H7 (cell line): ENCODE data around the gene SLC25A38. TPM values are rescaled to one million over a fixed set of nuclear protein-coding genes. Genes with fewer than 3 reads are reported as not detected.

Experiments
- DNase-seq: peaks from one replicate; pipeline ENCODE4 v3.0.0; 2012
- H3K27me3 ChIP-seq: 2 replicates; pipeline ENCODE4 v1.6.0; 2011; ENCODE audit warnings: mild to moderate bottlenecking, low read length; ENCODE audit not compliant: control insufficient read depth, insufficient read depth
- H3K36me3 ChIP-seq: replicated peaks from 2 replicates; pipeline ENCODE4 v1.5.1; 2011; ENCODE audit warnings: low read length; ENCODE audit not compliant: control insufficient read depth, insufficient read depth
- H3K4me3 ChIP-seq: 2 replicates; pipeline ENCODE4 v1.5.1; 2011; ENCODE audit warnings: low read depth, mild to moderate bottlenecking, control low read depth, low read length, moderate library complexity; ENCODE audit not compliant: insufficient read depth
- total RNA-seq: library from RNA; depleted of rRNA; stranded (reverse); fragments of >200 nt; shearing (Covaris generic); gene quantifications from 2 replicates; pipeline ENCODE4 v1.2.3, GENCODE V29; 2014

Gene SLC25A38
- total RNA-seq, 1 experiment from 2014 or later: 45.1 TPM

DNA sequence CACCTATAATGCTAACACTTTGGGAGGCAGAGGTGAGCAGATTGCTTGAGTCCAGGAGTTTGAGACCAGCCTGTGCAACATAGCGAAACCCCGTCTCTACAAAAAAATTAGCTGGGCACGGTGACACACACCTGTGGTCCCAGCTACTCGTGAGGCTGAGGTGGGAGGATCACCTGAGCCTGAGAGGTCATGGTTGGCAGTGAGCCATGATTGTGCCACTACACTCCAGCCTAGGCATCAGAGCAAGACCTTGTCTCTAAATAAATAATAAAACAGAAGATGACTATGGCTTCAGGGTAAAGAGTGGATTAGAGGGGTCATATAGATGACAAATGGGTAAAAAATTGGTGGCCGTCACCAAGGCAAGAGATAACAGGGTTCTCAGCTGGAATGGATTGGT lies 3.1 kb downstream of the SLC25A38 start:
- no peak overlapping the region for H3K4me3 ChIP-seq
- DNase-seq: no peak
- no peaks in the 10 kb centered on the region for H3K27me3 ChIP-seq
- H3K36me3 ChIP-seq: peaks cover 17% of the 10 kb centered on the region

DNA sequence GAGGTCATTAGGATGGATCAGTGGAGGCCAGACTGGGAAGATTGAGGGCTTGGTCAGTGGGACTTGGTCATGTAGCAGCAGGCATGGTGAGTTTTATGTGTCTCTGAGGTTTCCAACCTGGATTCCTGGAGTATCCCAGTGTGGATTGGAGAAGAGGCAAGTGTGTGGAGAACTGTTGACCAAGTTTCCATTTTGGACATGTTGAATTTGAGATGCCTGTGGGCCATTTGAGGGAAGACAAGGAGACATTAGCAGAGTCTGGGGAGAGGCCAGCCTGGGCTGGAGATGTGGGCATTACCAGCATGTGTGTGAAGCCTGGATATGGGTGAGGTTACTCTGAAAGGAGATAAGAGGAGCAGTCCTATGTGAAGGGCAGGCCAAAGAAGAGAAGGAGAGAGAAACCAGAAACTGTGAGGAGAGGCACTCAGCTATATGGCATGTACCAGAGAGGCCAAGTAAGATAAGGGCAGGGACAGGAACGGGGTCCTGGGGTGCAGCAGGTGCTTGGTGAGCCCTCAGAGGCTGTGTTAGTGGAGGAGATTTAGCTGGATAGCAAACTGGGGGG lies 4.3 kb downstream of the SLC25A38 start:
- Histone ChIP-seq H3K36me3 (peaks cover 25% of the 10 kb centered on the region), H3K27me3 (no peaks in the 10 kb centered on the region), H3K4me3 (no peak overlapping the region)
- DNase-seq: no peak

GRCh38 chr3:39388153-39388552 lies 5.0 kb downstream of the SLC25A38 start:
- peaks cover 28% of the 10 kb centered on the region for H3K36me3 ChIP-seq
- no peak overlapping the region for H3K4me3 ChIP-seq
- no peaks in the 10 kb centered on the region for H3K27me3 ChIP-seq
- DNase-seq: no peak

DNA sequence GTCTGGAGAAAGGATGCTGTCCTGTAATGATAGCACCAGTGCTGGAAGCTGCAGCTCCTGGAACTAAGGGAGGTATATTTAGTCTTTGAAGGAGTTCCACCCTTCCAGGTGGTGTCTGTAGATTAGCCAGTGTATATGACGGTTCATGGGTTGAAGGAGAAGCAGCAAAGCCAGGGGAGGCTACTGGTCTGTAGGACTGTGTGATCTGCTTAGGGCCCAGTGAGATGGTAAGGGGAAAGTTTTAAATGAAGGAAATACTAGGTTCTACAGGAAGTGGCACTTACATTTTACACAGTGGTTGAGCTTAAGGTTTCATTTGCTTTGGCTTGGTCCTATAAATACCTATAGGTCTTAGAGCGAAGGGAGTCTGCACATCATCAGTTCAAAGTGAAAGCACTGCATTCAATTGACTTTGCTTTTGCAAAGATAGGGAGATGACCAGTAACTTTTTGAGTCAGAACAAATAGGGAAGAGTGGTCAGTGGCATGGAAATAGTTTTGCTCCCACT lies 5.6 kb downstream of the SLC25A38 start:
- Histone ChIP-seq H3K36me3 (peaks cover 28% of the 10 kb centered on the region), H3K27me3 (no peaks in the 10 kb centered on the region), H3K4me3 (no peak overlapping the region)
- no peak for DNase-seq

- no peak for DNase-seq
- H3K36me3 ChIP-seq: peaks cover 34% of the 10 kb centered on the region
- H3K27me3 ChIP-seq: no peaks in the 10 kb centered on the region
- no peak overlapping the region for H3K4me3 ChIP-seq
These were observed 7.0 kb downstream of the SLC25A38 start for GRCh38 chr3:39390181-39390580.

DNA sequence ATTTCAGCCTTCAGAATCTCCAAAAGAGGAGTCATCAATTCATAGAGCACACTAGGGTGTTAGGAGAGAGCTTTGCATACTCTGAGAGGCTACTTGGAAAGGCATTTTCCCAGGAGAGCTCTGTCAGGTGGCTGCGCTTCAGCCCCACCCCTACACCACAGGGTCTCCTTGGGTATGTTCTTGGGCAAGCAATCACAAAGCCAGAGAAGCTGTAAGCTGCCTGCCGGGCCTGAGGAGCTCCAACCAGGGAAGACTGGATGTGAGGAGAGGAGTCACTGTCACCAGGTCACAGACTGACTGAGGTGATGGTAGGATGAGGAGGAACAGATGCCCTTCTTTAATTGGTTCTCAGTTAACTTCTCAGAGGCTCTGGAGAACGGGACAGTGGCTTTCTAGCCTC lies 13.5 kb downstream of the SLC25A38 start:
- no peak for DNase-seq
- Histone ChIP-seq H3K27me3 (no peaks in the 10 kb centered on the region), H3K4me3 (no peak overlapping the region), H3K36me3 (peaks cover 20% of the 10 kb centered on the region)

GRCh38 chr3:39398700-39399099 lies 15.5 kb downstream of the SLC25A38 start:
- H3K27me3 ChIP-seq: no peaks in the 10 kb centered on the region
- no peak overlapping the region for H3K4me3 ChIP-seq
- H3K36me3 ChIP-seq: peaks cover 12% of the 10 kb centered on the region
- DNase-seq: no peak

DNA sequence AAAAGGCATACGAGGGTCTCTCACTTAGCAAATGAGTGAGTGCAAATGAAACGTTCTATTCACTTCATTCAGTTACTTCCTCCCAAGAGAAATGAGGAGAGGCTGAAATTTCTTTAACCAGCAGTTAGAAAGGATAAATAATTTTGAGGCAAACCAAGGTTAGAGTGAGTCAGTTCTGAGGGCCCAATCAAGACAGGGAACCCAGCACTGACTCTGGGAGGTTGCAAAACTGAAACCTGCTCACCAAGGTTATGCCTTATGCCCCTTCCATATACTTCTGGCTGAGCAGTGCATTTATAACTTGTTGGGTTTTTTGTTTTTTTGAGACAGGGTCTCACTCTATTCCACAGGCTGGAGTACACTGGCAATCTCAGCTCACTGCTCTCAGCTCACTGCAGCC lies 18.8 kb downstream of the SLC25A38 start:
- H3K4me3 ChIP-seq: no peak overlapping the region
- H3K36me3 ChIP-seq: no peaks in the 10 kb centered on the region; the same call in 1 of the 2 replicates
- DNase-seq: no peak
- H3K27me3 ChIP-seq: no peaks in the 10 kb centered on the region

GRCh38 chr3:39404943-39405686 lies 21.9 kb downstream of the SLC25A38 start:
- H3K27me3 ChIP-seq: no peaks in the 10 kb centered on the region
- H3K4me3 ChIP-seq: no peak overlapping the region
- peak; percentile 65 for DNase-seq
- H3K36me3 ChIP-seq: peaks cover 17% of the 10 kb centered on the region

- H3K27me3 ChIP-seq: no peaks in the 10 kb centered on the region
- peaks cover 22% of the 10 kb centered on the region for H3K36me3 ChIP-seq
- DNase-seq: no peak
- peak overlapping the region; percentile 72 for H3K4me3 ChIP-seq
These were observed 22.7 kb downstream of the SLC25A38 start for GRCh38 chr3:39405687-39406367.

DNA sequence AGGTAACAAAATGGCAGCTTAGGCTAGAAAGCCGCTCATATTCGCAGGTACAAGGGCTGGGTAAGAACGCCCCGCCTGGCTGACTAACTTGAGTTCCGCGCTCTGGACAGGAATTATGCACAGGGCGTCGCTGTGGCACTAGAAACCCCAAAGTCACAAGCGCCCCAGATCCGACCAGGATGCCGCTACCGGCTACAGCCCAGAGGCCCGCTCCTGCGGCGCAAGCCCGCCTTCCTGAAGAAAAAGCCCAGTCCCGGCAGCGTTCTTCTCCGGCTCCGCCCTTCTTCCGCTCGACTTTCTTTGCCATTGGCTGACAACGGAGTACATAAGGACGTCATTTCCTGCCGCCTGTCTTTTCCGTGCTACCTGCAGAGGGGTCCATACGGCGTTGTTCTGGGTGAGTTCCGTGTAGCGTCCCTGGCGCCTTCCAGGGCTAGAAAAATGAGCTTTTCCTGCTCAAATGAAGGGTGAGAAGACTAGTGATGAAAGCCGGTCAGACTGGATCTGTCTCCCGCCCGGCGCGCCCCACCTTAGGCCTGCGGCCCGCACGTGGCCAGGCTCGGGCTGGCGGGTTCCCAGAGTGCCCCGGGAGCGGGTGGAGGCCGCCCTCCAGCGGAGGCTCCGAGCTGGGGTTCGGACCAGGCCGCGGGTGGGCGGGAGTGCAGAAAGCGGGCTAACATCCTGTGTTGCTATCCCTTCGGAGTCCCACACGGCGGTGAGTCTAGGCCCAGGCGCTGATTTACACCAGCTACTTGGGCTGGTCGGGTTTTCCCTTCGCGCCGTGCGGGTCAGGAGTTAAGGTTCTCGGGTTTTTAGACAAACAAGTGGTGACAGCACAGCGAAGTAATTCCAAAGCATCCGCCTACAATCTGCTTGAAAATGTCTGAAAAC lies 23.4 kb downstream of the SLC25A38 start, which contains the start of gene RPSA:
Gene RPSA, plus strand, starts transcription at position 353 of the 891 bp plus-strand sequence. CDS start 934 bp downstream, outside the sequence.
- peak; percentile 93 for DNase-seq
- Histone ChIP-seq H3K4me3 (peak within 1 kb of the TSS; percentile 72), H3K36me3 (peaks cover 29% of the 10 kb centered on the region), H3K27me3 (no peaks in the 10 kb centered on the region)

GRCh38 chr3:39407259-39407629 lies 24.1 kb downstream of the SLC25A38 start:
- no peak for DNase-seq
- Histone ChIP-seq H3K36me3 (peaks cover 34% of the 10 kb centered on the region), H3K4me3 (peak overlapping the region; percentile 72), H3K27me3 (no peaks in the 10 kb centered on the region)

- Histone ChIP-seq H3K36me3 (peaks cover 37% of the 10 kb centered on the region), H3K27me3 (no peaks in the 10 kb centered on the region), H3K4me3 (peak overlapping the region; percentile 72; the same call in 1 of the 2 replicates)
- DNase-seq: no peak
These were observed 24.8 kb downstream of the SLC25A38 start for GRCh38 chr3:39407773-39408492.
